CD14-positive monocyte (primary cell): Measurements from ENCODE around the gene KCNS3. TPM values are rescaled to one million over a fixed set of nuclear protein-coding genes. Genes with fewer than 3 reads are reported as not detected.

Experiments used
- DNase-seq, 3 donors: peaks; one replicate each; pipeline ENCODE4 v3.0.0-alpha.2; 2011 to 2022
- H2AFZ ChIP-seq: 2 replicates; pipeline ENCODE4 v1.6.0; 2012; ENCODE audit warnings: mild to moderate bottlenecking, low read depth, low read length, inconsistent platforms; ENCODE audit not compliant: insufficient read depth, poor library complexity, severe bottlenecking
- H3K27ac ChIP-seq, 2 donors: 1 replicate in 1 of 2; 2 replicates in 1 of 2; pipeline ENCODE4 v1.5.1; 2012 to 2013; ENCODE audit warnings: low read length in 2 of 2, control low read depth in 1 of 2, inconsistent platforms in 1 of 2, low read depth in 1 of 2, mild to moderate bottlenecking in 1 of 2
- H3K27me3 ChIP-seq, 2 donors: one replicate each; pipeline versions ENCODE4 v1.6.0 to v1.6.1; 2011 to 2013; ENCODE audit warnings: low read length in 2 of 2; ENCODE audit not compliant: control insufficient read depth in 2 of 2, insufficient read depth in 2 of 2
- H3K36me3 ChIP-seq, 2 donors: replicated peaks in 1 of 2; 1 replicate in 1 of 2; 2 replicates in 1 of 2; pipeline versions ENCODE4 v1.5.1 to v1.6.1; 2012 to 2013; ENCODE audit warnings: low read length in 2 of 2, control low read depth in 1 of 2, inconsistent platforms in 1 of 2, mild to moderate bottlenecking in 1 of 2; ENCODE audit not compliant: insufficient read depth in 2 of 2, control insufficient read depth in 1 of 2
- H3K4me1 ChIP-seq, 2 donors: 1 replicate in 1 of 2; 2 replicates in 1 of 2; pipeline versions ENCODE4 v1.5.1 to v1.6.1; 2012 to 2013; ENCODE audit warnings: low read length in 2 of 2, control low read depth in 1 of 2, inconsistent platforms in 1 of 2, mild to moderate bottlenecking in 1 of 2, moderate library complexity in 1 of 2; ENCODE audit not compliant: insufficient read depth in 2 of 2, control insufficient read depth in 1 of 2
- H3K4me2 ChIP-seq: replicated peaks from 2 replicates; pipeline ENCODE3; 2012; ENCODE audit warnings: low read length, moderate library complexity, mild to moderate bottlenecking; ENCODE audit not compliant: poor library complexity, severe bottlenecking; ENCODE audit errors: extremely low read depth
- H3K4me3 ChIP-seq, 3 experiments: fragments of 200-600 bp in 1 of 3; sonication (generic) in 1 of 3; replicated peaks in 1 of 3; 1 replicate in 2 of 3; 2 replicates in 1 of 3; pipeline ENCODE4 v1.5.1; 2011 to 2013; ENCODE audit warnings: low read length in 3 of 3, mild to moderate bottlenecking in 3 of 3, control low read depth in 2 of 3, low read depth in 2 of 3, inconsistent platforms in 1 of 3, moderate library complexity in 1 of 3
- H3K79me2 ChIP-seq: 2 replicates; pipeline ENCODE4 v1.6.0; 2012; ENCODE audit warnings: mild to moderate bottlenecking, control low read depth, inconsistent platforms, low read length, moderate library complexity; ENCODE audit not compliant: insufficient read depth
- H3K9ac ChIP-seq: 2 replicates; pipeline ENCODE4 v1.6.0; 2017; ENCODE audit warnings: low read length, mild to moderate bottlenecking; ENCODE audit not compliant: insufficient read depth, poor library complexity, severe bottlenecking
- H3K9me3 ChIP-seq, 2 donors: replicated peaks in 1 of 2; 1 replicate in 1 of 2; 2 replicates in 1 of 2; pipeline versions ENCODE4 v1.5.1 to v1.6.1; 2012 to 2013; ENCODE audit warnings: low read length in 2 of 2, control low read depth in 1 of 2; ENCODE audit not compliant: control insufficient read depth in 1 of 2, insufficient read depth in 1 of 2
- H4K20me1 ChIP-seq: 2 replicates; pipeline ENCODE4 v1.6.0; 2012; ENCODE audit warnings: mild to moderate bottlenecking, low read length, control low read depth, moderate library complexity; ENCODE audit not compliant: insufficient read depth
- H3K27ac Mint-ChIP-seq, 7 donors: one replicate each; pipeline ENCODE4 v1.8.0; 2020; ENCODE audit warnings: mild to moderate bottlenecking in 7 of 7, mixed read lengths in 7 of 7, moderate library complexity in 6 of 7, inconsistent platforms in 2 of 7
- H3K27me3 Mint-ChIP-seq, 3 donors: one replicate each; pipeline ENCODE4 v1.8.0; 2021 to 2022; ENCODE audit warnings: low read depth in 3 of 3, mild to moderate bottlenecking in 3 of 3, mixed read lengths in 3 of 3, moderate library complexity in 3 of 3, inconsistent platforms in 1 of 3
- H3K36me3 Mint-ChIP-seq, 2 donors: one replicate each; pipeline ENCODE4 v1.8.0; 2020; ENCODE audit warnings: mixed read lengths in 2 of 2, inconsistent platforms in 1 of 2, mild to moderate bottlenecking in 1 of 2
- H3K4me1 Mint-ChIP-seq: one replicate; pipeline ENCODE4 v1.8.0; 2020; ENCODE audit warnings: mild to moderate bottlenecking, mixed read lengths
- H3K4me3 Mint-ChIP-seq, 2 donors: one replicate each; pipeline ENCODE4 v1.8.0; 2020; ENCODE audit warnings: mild to moderate bottlenecking in 2 of 2, mixed read lengths in 2 of 2, moderate library complexity in 1 of 2
- H3K9me3 Mint-ChIP-seq, 7 donors: one replicate each; pipeline ENCODE4 v1.8.0; 2020 to 2022; ENCODE audit warnings: mixed read lengths in 7 of 7, mild to moderate bottlenecking in 6 of 7, moderate library complexity in 6 of 7, inconsistent platforms in 2 of 7
- CTCF ChIP-seq: fragments of 200-600 bp; IDR thresholded peaks from one replicate; pipeline ENCODE4 v1.8.0; 2022; ENCODE audit warnings: antibody characterized with exemption, mild to moderate bottlenecking
- WGBS: methylation state at CpG from one replicate; pipeline ENCODE4 v1.1.5; 2013; ENCODE audit warnings: missing lambda C conversion rate; ENCODE audit not compliant: insufficient coverage; 5-methylcytosine and 5-hydroxymethylcytosine counted together
- intact Hi-C, 2 donors: fragments of 100-400 bp; cut with micrococcal nuclease; formaldehyde crosslinking; loops; one replicate each; pipeline versions ENCODE4 v1.15.0 to v1.15.1; 2023
- polyA plus RNA-seq, 3 donors: library from polyadenylated mRNA; depleted of rRNA in 1 of 3; unstranded in 2 of 3; stranded (reverse) in 1 of 3; fragments of 300-500 nt in 2 of 3; fragments of >200 nt in 1 of 3; fragmentation: Illumina TruSeq in 2 of 3; gene quantifications; 1 replicate in 2 of 3; 2 replicates in 1 of 3; pipeline ENCODE4 v1.2.3, GENCODE V29; 2012 to 2021

The KCNS3 gene
- polyA plus RNA-seq, 3 donors: not detected

DNA sequence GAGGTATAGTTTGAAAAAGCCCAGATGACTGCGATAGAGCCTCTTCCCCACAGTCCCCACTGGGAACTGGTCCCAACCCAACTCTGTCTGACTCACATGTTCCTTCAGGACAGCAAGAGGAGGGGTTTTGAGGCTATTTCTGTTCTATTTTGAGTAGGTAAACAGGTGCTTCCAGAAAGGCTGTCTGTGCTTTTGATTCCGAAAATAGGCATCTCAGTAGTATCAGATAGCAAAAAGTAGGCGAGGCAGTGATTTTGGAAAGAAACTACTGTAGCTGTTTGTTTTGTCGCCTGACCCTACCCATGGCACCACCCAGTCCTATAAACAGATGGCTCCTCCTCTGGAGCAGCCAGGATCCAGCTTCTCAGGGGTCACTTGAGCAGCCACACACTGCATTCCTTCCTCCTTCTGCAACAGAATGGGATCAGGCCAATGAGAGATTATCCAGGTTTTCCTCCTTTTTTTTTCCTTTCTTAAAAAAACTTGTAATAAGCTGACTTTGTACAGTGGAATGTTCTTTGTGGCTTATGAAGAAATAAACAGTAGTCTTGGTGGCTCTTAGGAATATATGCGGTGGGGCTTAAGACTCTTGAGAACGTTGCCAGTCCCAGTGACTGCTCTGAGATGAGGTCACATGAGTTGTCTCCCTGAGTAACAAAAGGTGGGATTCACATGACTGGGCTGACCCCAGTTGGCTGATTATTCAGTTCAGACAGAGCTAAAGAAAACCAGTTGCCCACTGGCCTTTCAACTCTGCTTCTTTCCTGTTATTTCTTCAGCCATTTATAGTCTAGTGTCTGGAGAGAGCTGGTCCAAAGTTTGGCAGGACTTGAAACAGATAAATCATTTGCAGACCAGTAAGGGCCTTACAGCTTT lies 98.6 kb downstream of the KCNS3 start:
- Histone ChIP-seq H3K9ac (no peak overlapping the region), H3K27me3 (no peaks in the 10 kb centered on the region), H3K9me3 (no peaks in the 10 kb centered on the region), H3K27ac (no peak overlapping the region), H2AFZ (no peak overlapping the region), H3K4me2 (no peak overlapping the region), H3K4me1 (no peaks in the 10 kb centered on the region), H3K79me2 (no peaks in the 10 kb centered on the region), H3K4me3 (no peak overlapping the region), H4K20me1 (no peaks in the 10 kb centered on the region), H3K36me3 (no peaks in the 10 kb centered on the region)
- DNase-seq: no peak
- TF ChIP-seq CTCF: no peak
- Mint-ChIP-seq H3K36me3 (no peaks in the 10 kb centered on the region), H3K9me3 (peaks cover 0 to 1% (median 0%) of the 10 kb centered on the region in 7 donors), H3K4me3 (no peak overlapping the region), H3K27me3 (peaks cover 0 to 4% (median 3%) of the 10 kb centered on the region in 3 donors), H3K4me1 (no peaks in the 10 kb centered on the region), H3K27ac (no peak overlapping the region)
- intact Hi-C loops: no loop called here
- WGBS: 85% methylated on average over 5 of the region's 6 CpGs

DNA sequence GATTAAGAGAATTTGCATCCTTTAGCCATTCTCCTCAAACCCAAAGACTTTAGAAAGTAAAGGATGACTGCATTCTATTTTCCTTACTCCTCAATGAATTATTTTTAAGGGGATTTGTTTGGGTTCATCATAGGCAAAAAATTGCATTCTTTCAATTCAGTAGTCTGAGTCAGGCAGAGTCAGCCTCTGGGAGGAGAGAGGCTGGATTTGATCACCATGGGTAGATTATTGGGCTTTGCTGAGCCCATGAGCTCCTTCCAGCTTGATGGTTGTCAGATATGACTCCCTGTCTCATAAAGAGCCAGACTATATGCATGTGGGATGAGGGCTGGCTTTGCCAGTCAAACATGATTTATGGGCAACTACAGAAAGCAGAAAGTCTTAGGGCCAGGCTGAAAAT lies 101.2 kb downstream of the KCNS3 start:
- no peak for DNase-seq
- intact Hi-C loops: no loop called here
- no peaks in the 10 kb centered on the region for H3K79me2 ChIP-seq
- H3K4me1 ChIP-seq: no peaks in the 10 kb centered on the region
- H3K9me3 ChIP-seq: no peaks in the 10 kb centered on the region
- peaks cover 0 to 2% (median 0%) of the 10 kb centered on the region in 7 donors for H3K9me3 Mint-ChIP-seq
- H3K4me3 Mint-ChIP-seq: no peak overlapping the region
- no peak for TF ChIP-seq CTCF
- H3K4me2 ChIP-seq: no peak overlapping the region
- H3K27me3 Mint-ChIP-seq: peaks cover 0 to 3% (median 0%) of the 10 kb centered on the region in 3 donors
- no peaks in the 10 kb centered on the region for H3K4me1 Mint-ChIP-seq
- H3K36me3 Mint-ChIP-seq: no peaks in the 10 kb centered on the region
- no peak overlapping the region for H3K9ac ChIP-seq
- H3K4me3 ChIP-seq: no peak overlapping the region
- H4K20me1 ChIP-seq: no peaks in the 10 kb centered on the region
- H3K36me3 ChIP-seq: no peaks in the 10 kb centered on the region
- H2AFZ ChIP-seq: no peak overlapping the region
- H3K27ac ChIP-seq: no peak overlapping the region
- H3K27me3 ChIP-seq: no peaks in the 10 kb centered on the region
- H3K27ac Mint-ChIP-seq: no peak overlapping the region
